Measurements from ENCODE around the gene TRPM4.

TRPM4 gene

GRCh38 chr19:49213791-49214190 lies 56.2 kb downstream of the TRPM4 start:
- H3F3A ChIP-seq (ENCODE audit: insufficient read depth, low read length) = peaks cover 21% of the 10 kb centered on the region
- no peak overlapping the region for H3K4me3 ChIP-seq (ENCODE audit: low read length)
- H3K9ac ChIP-seq (ENCODE audit: low read length) = no peak overlapping the region
- no peaks in the 10 kb centered on the region for H3K79me2 ChIP-seq (ENCODE audit: low read length)
- no peaks in the 10 kb centered on the region for H3K9me3 ChIP-seq (replicated peaks; ENCODE audit: insufficient read depth, low read length)
- H3K9me2 ChIP-seq (replicated peaks; ENCODE audit: insufficient read depth, low read length) = no peaks in the 10 kb centered on the region
- no peak for DNase-seq
- TF ChIP-seq CTCF (IDR thresholded peaks at IDR 0.05; ENCODE audit: low read length) (peak; percentile 10; the same call in 1 of the 2 replicates), EZH2phosphoT487 (IDR thresholded peaks at IDR 0.05; ENCODE audit: low read length) (no peak), EZH2 (optimal IDR thresholded peaks at IDR 0.05; ENCODE audit: low read depth, low read length) (no peak)
- no peak overlapping the region for H2AFZ ChIP-seq (ENCODE audit: low read length)
- peaks cover 22% of the 10 kb centered on the region for H3K4me1 ChIP-seq (ENCODE audit: low read length)
- no peaks in the 10 kb centered on the region for H4K20me1 ChIP-seq (ENCODE audit: insufficient read depth, low read length)
- no peaks in the 10 kb centered on the region for H3K36me3 ChIP-seq (replicated peaks; ENCODE audit: insufficient read depth, low read length)
- H3K27ac ChIP-seq (ENCODE audit: low read length) = peak overlapping the region; percentile 87; the same call in 1 of the 2 replicates
- H3K4me2 ChIP-seq (ENCODE audit: low read depth, low read length) = no peak overlapping the region
- no peaks in the 10 kb centered on the region for H3K27me3 ChIP-seq (replicated peaks; ENCODE audit: insufficient read depth, low read length)

GRCh38 chr19:49214701-49215100 lies 57.1 kb downstream of the TRPM4 start:
- no peaks in the 10 kb centered on the region for H3K27me3 ChIP-seq (replicated peaks; ENCODE audit: insufficient read depth, low read length)
- no peaks in the 10 kb centered on the region for H3K79me2 ChIP-seq (ENCODE audit: low read length)
- H2AFZ ChIP-seq (ENCODE audit: low read length) = peak overlapping the region; percentile 62; the same call in 1 of the 2 replicates
- H3F3A ChIP-seq (ENCODE audit: insufficient read depth, low read length) = peaks cover 16% of the 10 kb centered on the region
- H4K20me1 ChIP-seq (ENCODE audit: insufficient read depth, low read length) = no peaks in the 10 kb centered on the region
- DNase-seq = peak; percentile 92
- H3K27ac ChIP-seq (ENCODE audit: low read length) = peak overlapping the region; percentile 87
- H3K9me2 ChIP-seq (replicated peaks; ENCODE audit: insufficient read depth, low read length) = no peaks in the 10 kb centered on the region
- no peaks in the 10 kb centered on the region for H3K9me3 ChIP-seq (replicated peaks; ENCODE audit: insufficient read depth, low read length)
- H3K9ac ChIP-seq (ENCODE audit: low read length) = peak overlapping the region; percentile 15; the same call in 1 of the 2 replicates
- peak overlapping the region; percentile 68 for H3K4me2 ChIP-seq (ENCODE audit: low read depth, low read length)
- TF ChIP-seq EZH2phosphoT487 (IDR thresholded peaks at IDR 0.05; ENCODE audit: low read length) = no peak
- TF ChIP-seq EZH2 (optimal IDR thresholded peaks at IDR 0.05; ENCODE audit: low read depth, low read length) = no peak
- TF ChIP-seq CTCF (IDR thresholded peaks at IDR 0.05; ENCODE audit: low read length) = peak; percentile 51
- H3K36me3 ChIP-seq (replicated peaks; ENCODE audit: insufficient read depth, low read length) = no peaks in the 10 kb centered on the region
- H3K4me3 ChIP-seq (ENCODE audit: low read length) = peak overlapping the region; percentile 29
- H3K4me1 ChIP-seq (ENCODE audit: low read length) = peaks cover 19% of the 10 kb centered on the region

- peaks cover 16% of the 10 kb centered on the region for H3F3A ChIP-seq (ENCODE audit: insufficient read depth, low read length)
- no peak for DNase-seq
- TF ChIP-seq EZH2 (optimal IDR thresholded peaks at IDR 0.05; ENCODE audit: low read depth, low read length) = no peak
- no peak for TF ChIP-seq EZH2phosphoT487 (IDR thresholded peaks at IDR 0.05; ENCODE audit: low read length)
- TF ChIP-seq CTCF (IDR thresholded peaks at IDR 0.05; ENCODE audit: low read length) = no peak
- no peak overlapping the region for H3K4me2 ChIP-seq (ENCODE audit: low read depth, low read length)
- H3K79me2 ChIP-seq (ENCODE audit: low read length) = no peaks in the 10 kb centered on the region
- no peak overlapping the region for H3K4me3 ChIP-seq (ENCODE audit: low read length)
- no peaks in the 10 kb centered on the region for H3K9me3 ChIP-seq (replicated peaks; ENCODE audit: insufficient read depth, low read length)
- no peak overlapping the region for H2AFZ ChIP-seq (ENCODE audit: low read length)
- H3K9me2 ChIP-seq (replicated peaks; ENCODE audit: insufficient read depth, low read length) = no peaks in the 10 kb centered on the region
- H3K27ac ChIP-seq (ENCODE audit: low read length) = no peak overlapping the region; the same call in 1 of the 2 replicates
- H3K9ac ChIP-seq (ENCODE audit: low read length) = no peak overlapping the region
- no peaks in the 10 kb centered on the region for H4K20me1 ChIP-seq (ENCODE audit: insufficient read depth, low read length)
- H3K4me1 ChIP-seq (ENCODE audit: low read length) = peaks cover 19% of the 10 kb centered on the region
- H3K27me3 ChIP-seq (replicated peaks; ENCODE audit: insufficient read depth, low read length) = no peaks in the 10 kb centered on the region
- no peaks in the 10 kb centered on the region for H3K36me3 ChIP-seq (replicated peaks; ENCODE audit: insufficient read depth, low read length)
Measured at GRCh38 chr19:49216071-49216470, 58.5 kb downstream of the TRPM4 start.

Measured in MM.1S (cell line).